HepG2 (cell line): Measurements from ENCODE around the gene LRRFIP2. TPM values are rescaled to one million over a fixed set of nuclear protein-coding genes. Genes with fewer than 3 reads are reported as not detected.

Experiments
- ATAC-seq: fragments of 200-7000 bp; cut with Tn5 transposase; 3 replicates; pipeline ENCODE4 v1.9.1; 2020; ENCODE audit warnings: mild to moderate bottlenecking, moderate library complexity
- BruUV-seq: library from RNA; stranded (reverse); fragments of 400-500 nt; replicated peaks from 2 replicates; lab custom pipeline; 2021; lab: Mats Ljungman, UMichigan
- CTCF ChIA-PET: fragments of 300-600 bp; formaldehyde crosslinking; extraction: SDS; loops from one replicate; lab custom pipeline; 2021; ENCODE audit warnings: low total read pairs, inconsistent platforms, low intra/inter-chr PET ratio; lab: Yijun Ruan, JAX
- POLR2A ChIA-PET: fragments of 350-600 bp; sonication (Branson Sonifier 250); formaldehyde crosslinking; loops from one replicate; lab custom pipeline; 2020; ENCODE audit warnings: antibody characterized with exemption, inconsistent platforms; lab: Yijun Ruan, JAX
- DNase-seq: peaks from one replicate; pipeline ENCODE4 v3.0.0-alpha.2; 2015; ENCODE audit warnings: low spot score
- FAIRE-seq: peaks from 3 replicates; lab custom pipeline; 2011; peaks lifted over from hg19 to GRCh38; lab: Jason Lieb, UNC
- H2AFZ ChIP-seq: one replicate; pipeline ENCODE4 v1.6.1; 2011; ENCODE audit warnings: low read length, inconsistent platforms
- H3K27ac ChIP-seq: fragments of 300-600 bp; 3 replicates; pipeline ENCODE4 v1.8.0; 2011; ENCODE audit warnings: mixed run types, mild to moderate bottlenecking, mixed read lengths, low read length, inconsistent platforms; ENCODE audit not compliant: insufficient read depth; ENCODE audit errors: extremely low read length
- H3K27me3 ChIP-seq, 2 experiments: fragments of 200-600 bp in 1 of 2; 2 replicates in 1 of 2; 3 replicates in 1 of 2; pipeline versions ENCODE4 v1.6.0 to v1.8.0; 2011; ENCODE audit warnings: low read length in 2 of 2, mild to moderate bottlenecking in 2 of 2, moderate library complexity in 2 of 2, inconsistent platforms in 1 of 2; ENCODE audit not compliant: insufficient read depth in 2 of 2, control insufficient read depth in 1 of 2
- H3K36me3 ChIP-seq, 2 experiments: fragments of 200-600 bp in 1 of 2; replicated peaks in 1 of 2; 2 replicates in 1 of 2; 3 replicates in 1 of 2; pipeline versions ENCODE4 v1.5.1 to v1.8.0; 2011; ENCODE audit warnings: low read length in 2 of 2, inconsistent platforms in 1 of 2; ENCODE audit not compliant: insufficient read depth in 2 of 2, control insufficient read depth in 1 of 2
- H3K4me1 ChIP-seq: 2 replicates; pipeline ENCODE4 v1.5.1; 2012; ENCODE audit warnings: low read length, inconsistent platforms; ENCODE audit not compliant: insufficient read depth
- H3K4me2 ChIP-seq: 2 replicates; pipeline ENCODE4 v1.6.0; 2011; ENCODE audit warnings: low read depth, low read length, inconsistent platforms
- H3K4me3 ChIP-seq, 3 experiments: fragments of 200-600 bp in 1 of 3; sonication (generic), shearing (Covaris generic) in 1 of 3; replicated peaks in 1 of 3; 2 replicates each; pipeline ENCODE4 v1.5.1; 2011 to 2016; ENCODE audit warnings: low read length in 3 of 3, inconsistent platforms in 2 of 3, low read depth in 2 of 3, mild to moderate bottlenecking in 2 of 3, control low read depth in 1 of 3, mixed read lengths in 1 of 3; ENCODE audit not compliant: insufficient read depth in 1 of 3
- H3K79me2 ChIP-seq: one replicate; pipeline ENCODE4 v1.6.1; 2011; ENCODE audit warnings: low read length, inconsistent platforms; ENCODE audit not compliant: insufficient read depth
- H3K9ac ChIP-seq: 2 replicates; pipeline ENCODE4 v1.6.0; 2011; ENCODE audit warnings: mild to moderate bottlenecking, low read depth, low read length, inconsistent platforms; ENCODE audit not compliant: insufficient read depth
- H3K9me3 ChIP-seq: 2 replicates; pipeline ENCODE4 v1.5.1; 2012; ENCODE audit warnings: mild to moderate bottlenecking, low read length
- H4K20me1 ChIP-seq: 2 replicates; pipeline ENCODE4 v1.6.0; 2011; ENCODE audit warnings: inconsistent platforms, mild to moderate bottlenecking, low read length, moderate library complexity; ENCODE audit not compliant: insufficient read depth
- AHR ChIP-seq: IDR thresholded peaks from 2 replicates; pipeline ENCODE4 v1.6.1; 2018; ENCODE audit warnings: missing genetic modification reagents, missing compliant biosample characterization
- CREM ChIP-seq, 2 experiments: sonication (generic) in 1 of 2; formaldehyde crosslinking in 1 of 2; IDR thresholded peaks; 2 replicates each; pipeline versions ENCODE4 v1.4.0 to v1.6.1; 2016 to 2020; ENCODE audit warnings: antibody characterized with exemption in 1 of 2, mild to moderate bottlenecking in 1 of 2, missing genetic modification reagents in 1 of 2
- ETV5 ChIP-seq: IDR thresholded peaks from 2 replicates; pipeline ENCODE4 v1.6.1; 2018; ENCODE audit warnings: missing biosample characterization, missing genetic modification reagents, inconsistent platforms, borderline replicate concordance
- MEIS1 ChIP-seq: sonication (generic); formaldehyde crosslinking; IDR thresholded peaks from 2 replicates; pipeline ENCODE4 v1.9.0; 2021; ENCODE audit warnings: mild to moderate bottlenecking, missing genetic modification reagents, moderate library complexity, borderline replicate concordance
- RFX3 ChIP-seq: IDR thresholded peaks from 2 replicates; pipeline ENCODE4 v1.6.1; 2016; ENCODE audit warnings: missing biosample characterization, missing genetic modification reagents
- SNAPC2 ChIP-seq: sonication (generic); formaldehyde crosslinking; IDR thresholded peaks from 2 replicates; pipeline ENCODE4 v1.8.1; 2022; ENCODE audit warnings: mild to moderate bottlenecking, missing genetic modification reagents
- SRSF9 ChIP-seq: fragments of 200-400 bp; formaldehyde crosslinking; IDR thresholded peaks from 2 replicates; pipeline ENCODE4 v1.6.1; 2018; ENCODE audit warnings: borderline replicate concordance, mild to moderate bottlenecking, low read depth, low read length; ENCODE audit not compliant: insufficient read depth, poor library complexity, severe bottlenecking
- TBX2 ChIP-seq: sonication (generic); formaldehyde crosslinking; IDR thresholded peaks from 2 replicates; pipeline ENCODE4 v1.5.0; 2020; ENCODE audit warnings: missing genetic modification reagents, mild to moderate bottlenecking, borderline replicate concordance
- WIZ ChIP-seq: sonication (generic); formaldehyde crosslinking; IDR thresholded peaks from 2 replicates; pipeline ENCODE4 v1.5.1; 2020; ENCODE audit warnings: mild to moderate bottlenecking, missing genetic modification reagents
- ZNF607 ChIP-seq: sonication (generic); formaldehyde crosslinking; IDR thresholded peaks from 2 replicates; pipeline ENCODE4 v1.5.1; 2020; ENCODE audit warnings: missing genetic modification reagents, mild to moderate bottlenecking, borderline replicate concordance
- WGBS: methylation state at CpG from one replicate; pipeline ENCODE4 v1.1.6; 2017; ENCODE audit warnings: low lambda C conversion rate; 5-methylcytosine and 5-hydroxymethylcytosine counted together
- in situ Hi-C: cut with HindIII; loops from 2 replicates; pipeline ENCODE4 v1.10.0; 2017; ENCODE audit warnings: low pct_unique_long_range_greater_than_20kb; ENCODE audit not compliant: extremely low pct_ligation_motif_present
- intact Hi-C: fragments of 100-400 bp; cut with micrococcal nuclease; formaldehyde crosslinking; loops from one replicate; pipeline ENCODE4 v1.10.0; 2022; ENCODE audit not compliant: unreplicated experiment
- polyA plus RNA-seq, 8 experiments: library from polyadenylated mRNA; depleted of rRNA in 3 of 8; stranded (reverse) in 7 of 8; unstranded in 1 of 8; fragments of >200 nt; fragmentation: Illumina TruSeq in 4 of 8; extraction: Trizol in 4 of 8; gene quantifications; 2 replicates each; pipeline versions ENCODE4 v1.2.1 to v1.2.3, GENCODE V29; 2011 to 2016; ENCODE audit warnings: low read depth in 4 of 8, missing spikeins in 1 of 8, mixed read lengths in 1 of 8; ENCODE audit not compliant: insufficient read depth in 1 of 8
- total RNA-seq, 5 experiments: library from RNA; depleted of rRNA; stranded (reverse); fragments of >200 nt; fragmentation: Illumina TruSeq; extraction: Trizol; gene quantifications; 2 replicates each; pipeline ENCODE4 v1.2.3, GENCODE V29; 2016; ENCODE audit warnings: low read depth in 1 of 5
- TF ChIP-seq, protein P1 (sequence below): sonication (generic); formaldehyde crosslinking; IDR thresholded peaks from 2 replicates; pipeline ENCODE4 v1.5.1; 2020; ENCODE audit warnings: missing genetic modification reagents, mild to moderate bottlenecking, borderline replicate concordance
- TF ChIP-seq, protein P2 (sequence below): sonication (generic); formaldehyde crosslinking; IDR thresholded peaks from 2 replicates; pipeline ENCODE4 v1.8.0; 2023; ENCODE audit warnings: mild to moderate bottlenecking, missing genetic modification reagents

Gene LRRFIP2
- total and polyA plus RNA-seq, 2 of the 13 experiments (the other 11 are each of a cell fraction or from before 2014, with no cell fraction given): 13.5 to 32.2 TPM

DNA sequence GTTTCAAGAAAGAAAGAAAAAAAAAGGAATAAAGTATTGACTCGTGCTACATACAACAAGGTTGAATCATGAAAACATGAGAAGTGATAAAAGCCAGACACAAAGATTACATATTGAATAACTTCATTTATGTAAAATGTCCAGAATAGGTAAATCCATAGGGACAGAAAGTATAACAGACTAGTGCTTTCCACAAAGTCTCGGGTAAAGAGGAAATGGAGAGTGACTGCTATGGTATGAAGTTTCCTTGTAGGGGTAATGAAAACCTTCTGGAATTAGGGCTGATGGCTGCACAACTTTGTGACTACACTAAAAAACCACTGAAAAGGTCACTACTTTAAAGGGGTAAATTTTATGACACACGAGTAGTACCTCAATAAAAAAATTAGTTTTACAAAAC lies 13.0 kb downstream of the LRRFIP2 start:
- 94% methylated on average over 3 of the region's 3 CpGs for WGBS
- CTCF ChIA-PET: no interaction called here
- TF ChIP-seq SNAPC2: no peak
- TF ChIP-seq ETV5 (CRISPR knock-in tag): no peak
- TF ChIP-seq ZNF607 (CRISPR knock-in tag): no peak
- TF ChIP-seq TBX2 (CRISPR knock-in tag): no peak
- TF ChIP-seq, protein P1, sequence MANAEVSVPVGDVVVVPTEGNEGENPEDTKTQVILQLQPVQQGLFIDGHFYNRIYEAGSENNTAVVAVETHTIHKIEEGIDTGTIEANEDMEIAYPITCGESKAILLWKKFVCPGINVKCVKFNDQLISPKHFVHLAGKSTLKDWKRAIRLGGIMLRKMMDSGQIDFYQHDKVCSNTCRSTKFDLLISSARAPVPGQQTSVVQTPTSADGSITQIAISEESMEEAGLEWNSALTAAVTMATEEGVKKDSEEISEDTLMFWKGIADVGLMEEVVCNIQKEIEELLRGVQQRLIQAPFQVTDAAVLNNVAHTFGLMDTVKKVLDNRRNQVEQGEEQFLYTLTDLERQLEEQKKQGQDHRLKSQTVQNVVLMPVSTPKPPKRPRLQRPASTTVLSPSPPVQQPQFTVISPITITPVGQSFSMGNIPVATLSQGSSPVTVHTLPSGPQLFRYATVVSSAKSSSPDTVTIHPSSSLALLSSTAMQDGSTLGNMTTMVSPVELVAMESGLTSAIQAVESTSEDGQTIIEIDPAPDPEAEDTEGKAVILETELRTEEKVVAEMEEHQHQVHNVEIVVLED: no peak
- no peak for TF ChIP-seq WIZ (CRISPR knock-in tag)
- no peak for TF ChIP-seq RFX3 (CRISPR knock-in tag)
- TF ChIP-seq AHR (CRISPR knock-in tag): no peak
- TF ChIP-seq, protein P2, sequence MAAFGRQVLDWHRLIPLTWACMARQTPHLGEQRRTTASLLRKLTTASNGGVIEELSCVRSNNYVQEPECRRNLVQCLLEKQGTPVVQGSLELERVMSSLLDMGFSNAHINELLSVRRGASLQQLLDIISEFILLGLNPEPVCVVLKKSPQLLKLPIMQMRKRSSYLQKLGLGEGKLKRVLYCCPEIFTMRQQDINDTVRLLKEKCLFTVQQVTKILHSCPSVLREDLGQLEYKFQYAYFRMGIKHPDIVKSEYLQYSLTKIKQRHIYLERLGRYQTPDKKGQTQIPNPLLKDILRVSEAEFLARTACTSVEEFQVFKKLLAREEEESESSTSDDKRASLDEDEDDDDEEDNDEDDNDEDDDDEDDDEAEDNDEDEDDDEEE: no peak
- no peak for TF ChIP-seq MEIS1
- TF ChIP-seq SRSF9: no peak
- TF ChIP-seq CREM (IDR thresholded peaks at IDR 0.05): no peak
- no peak for TF ChIP-seq CREM (CRISPR knock-in tag; IDR thresholded peaks at IDR 0.05)
- TF ChIP-seq, all 625 proteins: peak for 0
- H3K27me3 ChIP-seq: no peaks in the 10 kb centered on the region
- intact Hi-C loops (no loop called here), in situ Hi-C loops (no loop called here)
- no peak overlapping the region for H3K27ac ChIP-seq
- no peaks in the 10 kb centered on the region for H3K4me1 ChIP-seq
- no TSS peak for BruUV-seq
- ATAC-seq (no peak), FAIRE-seq (no peak), DNase-seq (no peak)
- POLR2A ChIA-PET: no interaction called here
- H3K9me3 ChIP-seq: no peaks in the 10 kb centered on the region
- H3K36me3 ChIP-seq: peaks cover 3 to 4% of the 10 kb centered on the region in 2 experiments; a peak in 1 of 5 replicates
- H3K4me3 ChIP-seq: no peak overlapping the region
- H3K9ac ChIP-seq: no peak overlapping the region
- no peaks in the 10 kb centered on the region for H4K20me1 ChIP-seq
- H2AFZ ChIP-seq: no peak overlapping the region
- H3K4me2 ChIP-seq: no peak overlapping the region
- H3K79me2 ChIP-seq: no peaks in the 10 kb centered on the region
